Neural progenitor cell (in vitro differentiated cells): Measurements from ENCODE around the gene LUC7L3. TPM values are rescaled to one million over a fixed set of nuclear protein-coding genes. Genes with fewer than 3 reads are reported as not detected.

Experiments
- DNase-seq: peaks from one replicate; pipeline ENCODE4 v3.0.0-alpha.2; 2016; ENCODE audit warnings: low spot score
- H2AFZ ChIP-seq: fragments of 200-600 bp; sonication (generic); replicated peaks from 2 replicates; pipeline ENCODE4 v1.6.1; 2016; ENCODE audit warnings: antibody characterized with exemption
- H3F3A ChIP-seq: fragments of 200-600 bp; sonication (generic); 2 replicates; pipeline ENCODE4 v1.6.1; 2016; ENCODE audit warnings: antibody characterized with exemption, low read depth
- H3K27ac ChIP-seq: fragments of 200-600 bp; sonication (generic); 2 replicates; pipeline ENCODE4 v1.5.1; 2016; ENCODE audit warnings: mild to moderate bottlenecking
- H3K27me3 ChIP-seq: fragments of 200-600 bp; sonication (generic); 2 replicates; pipeline ENCODE4 v1.6.1; 2016; ENCODE audit warnings: mild to moderate bottlenecking, moderate library complexity
- H3K36me3 ChIP-seq: fragments of 200-600 bp; sonication (generic); 2 replicates; pipeline ENCODE4 v1.5.1; 2016
- H3K4me1 ChIP-seq: fragments of 200-600 bp; sonication (generic); 2 replicates; pipeline ENCODE4 v1.6.1; 2016; ENCODE audit warnings: mixed run types
- H3K4me2 ChIP-seq: fragments of 200-600 bp; sonication (generic); 2 replicates; pipeline ENCODE4 v1.6.1; 2016
- H3K4me3 ChIP-seq: fragments of 200-600 bp; sonication (generic); 2 replicates; pipeline ENCODE4 v1.5.1; 2016
- H3K79me2 ChIP-seq: fragments of 200-600 bp; sonication (generic); 2 replicates; pipeline ENCODE4 v1.6.1; 2016; ENCODE audit warnings: low read depth
- H3K9ac ChIP-seq: fragments of 200-600 bp; sonication (generic); 2 replicates; pipeline ENCODE4 v1.6.1; 2016
- H3K9me3 ChIP-seq: fragments of 200-600 bp; sonication (generic); 2 replicates; pipeline ENCODE4 v1.5.1; 2016; ENCODE audit warnings: low read depth
- H4K20me1 ChIP-seq: fragments of 200-600 bp; sonication (generic); 2 replicates; pipeline ENCODE4 v1.6.1; 2016; ENCODE audit warnings: low read depth
- H3K27ac Mint-ChIP-seq: 3 replicates; pipeline ENCODE4 v1.8.0; 2021; ENCODE audit warnings: mixed read lengths
- H3K27me3 Mint-ChIP-seq: 2 replicates; pipeline ENCODE4 v1.8.0; 2022; ENCODE audit warnings: low read depth, mild to moderate bottlenecking, inconsistent platforms, moderate library complexity, mixed read lengths; ENCODE audit not compliant: insufficient read depth
- H3K36me3 Mint-ChIP-seq: 3 replicates; pipeline ENCODE4 v1.8.0; 2021; ENCODE audit warnings: mixed read lengths
- H3K4me1 Mint-ChIP-seq: 3 replicates; pipeline ENCODE4 v1.8.0; 2021; ENCODE audit warnings: mixed read lengths
- H3K4me3 Mint-ChIP-seq: 3 replicates; pipeline ENCODE4 v1.8.0; 2021; ENCODE audit warnings: mild to moderate bottlenecking, moderate library complexity, mixed read lengths
- H3K9me3 Mint-ChIP-seq: 3 replicates; pipeline ENCODE4 v1.8.0; 2020; ENCODE audit warnings: mixed read lengths
- CTCF ChIP-seq: fragments of 200-600 bp; sonication (generic); IDR thresholded peaks from 2 replicates; pipeline ENCODE4 v1.5.1; 2017; ENCODE audit warnings: antibody characterized with exemption, mild to moderate bottlenecking
- EZH2 ChIP-seq: fragments of 200-600 bp; sonication (generic); IDR thresholded peaks from 2 replicates; pipeline ENCODE4 v1.6.1; 2017; ENCODE audit warnings: antibody characterized with exemption, mild to moderate bottlenecking, moderate library complexity
- EZH2phosphoT487 ChIP-seq: fragments of 200-600 bp; sonication (generic); IDR thresholded peaks from 2 replicates; pipeline ENCODE4 v1.6.1; 2017; ENCODE audit warnings: antibody characterized with exemption
- total RNA-seq: library from RNA; depleted of rRNA; stranded (reverse); fragments of >200 nt; gene quantifications from 2 replicates; pipeline ENCODE4 v1.2.3, GENCODE V29; 2015; ENCODE audit warnings: low replicate concordance

Gene LUC7L3
- total RNA-seq, 1 donor from 2014 or later, result 374 TPM

- Mint-ChIP-seq H3K27me3 (peaks cover 8% of the 10 kb centered on the region), H3K27ac (no peak overlapping the region)
Measured at GRCh38 chr17:50737118-50737698, 17.8 kb downstream of the LUC7L3 start.

GRCh38 chr17:50739098-50739497 is 19.7 kb downstream of the LUC7L3 start:
- Histone ChIP-seq H3K4me2 (no peak overlapping the region), H3K27me3 (no peaks in the 10 kb centered on the region), H3K4me1 (peaks cover 14% of the 10 kb centered on the region), H3K9me3 (no peaks in the 10 kb centered on the region), H3K9ac (no peak overlapping the region), H3F3A (peaks cover 20% of the 10 kb centered on the region), H3K27ac (no peak overlapping the region), H2AFZ (no peak overlapping the region), H3K79me2 (peaks cover 89% of the 10 kb centered on the region), H3K36me3 (peaks cover 45% of the 10 kb centered on the region), H4K20me1 (peaks cover 75% of the 10 kb centered on the region), H3K4me3 (no peak overlapping the region)
- Mint-ChIP-seq H3K9me3 (no peaks in the 10 kb centered on the region), H3K4me3 (no peak overlapping the region), H3K4me1 (no peaks in the 10 kb centered on the region), H3K36me3 (peaks cover 32% of the 10 kb centered on the region), H3K27ac (no peak overlapping the region), H3K27me3 (peaks cover 5% of the 10 kb centered on the region)
- no peak for TF ChIP-seq EZH2
- no peak for TF ChIP-seq CTCF
- no peak for DNase-seq

More at GRCh38 chr17:50737118-50737698, 17.8 kb downstream of the LUC7L3 start:
- peaks cover 94% of the 10 kb centered on the region for H4K20me1 ChIP-seq
- H3K27ac ChIP-seq, result no peak overlapping the region
- H3K4me3 ChIP-seq, result no peak overlapping the region
- peaks cover 23% of the 10 kb centered on the region for H3K36me3 Mint-ChIP-seq
- H3K27me3 ChIP-seq, result no peaks in the 10 kb centered on the region
- H3K9me3 ChIP-seq, result no peaks in the 10 kb centered on the region
- H3K4me1 ChIP-seq, result peaks cover 14% of the 10 kb centered on the region
- no peak overlapping the region for H2AFZ ChIP-seq
- no peaks in the 10 kb centered on the region for H3K9me3 Mint-ChIP-seq
- TF ChIP-seq EZH2, result no peak
- TF ChIP-seq CTCF, result no peak
- TF ChIP-seq EZH2phosphoT487, result no peak
- peaks cover 14% of the 10 kb centered on the region for H3F3A ChIP-seq
- no peak overlapping the region for H3K4me3 Mint-ChIP-seq
- peaks cover 100% of the 10 kb centered on the region for H3K79me2 ChIP-seq
- no peak overlapping the region for H3K9ac ChIP-seq
- H3K36me3 ChIP-seq, result peaks cover 28% of the 10 kb centered on the region
- no peak for DNase-seq
- no peaks in the 10 kb centered on the region for H3K4me1 Mint-ChIP-seq
- no peak overlapping the region for H3K4me2 ChIP-seq

- no peaks in the 10 kb centered on the region for H3K4me1 Mint-ChIP-seq
- no peak overlapping the region for H2AFZ ChIP-seq
- H3K27me3 Mint-ChIP-seq, result no peaks in the 10 kb centered on the region
- H4K20me1 ChIP-seq, result peaks cover 36% of the 10 kb centered on the region
- H3K4me2 ChIP-seq, result no peak overlapping the region
- H3K27ac ChIP-seq, result no peak overlapping the region
- H3K9ac ChIP-seq, result no peak overlapping the region
- H3K27ac Mint-ChIP-seq, result no peak overlapping the region
- H3K4me3 ChIP-seq, result no peak overlapping the region
- H3K79me2 ChIP-seq, result peaks cover 33% of the 10 kb centered on the region
- peaks cover 76% of the 10 kb centered on the region for H3K36me3 ChIP-seq
- H3K4me1 ChIP-seq, result no peaks in the 10 kb centered on the region
- peaks cover 43% of the 10 kb centered on the region for H3K36me3 Mint-ChIP-seq
- no peak overlapping the region for H3K4me3 Mint-ChIP-seq
- no peaks in the 10 kb centered on the region for H3K27me3 ChIP-seq
- DNase-seq, result no peak
- no peaks in the 10 kb centered on the region for H3K9me3 ChIP-seq
- TF ChIP-seq CTCF (no peak), EZH2phosphoT487 (no peak), EZH2 (no peak)
- no peaks in the 10 kb centered on the region for H3K9me3 Mint-ChIP-seq
- peaks cover 46% of the 10 kb centered on the region for H3F3A ChIP-seq
Measured at GRCh38 chr17:50745631-50746030, 26.2 kb downstream of the LUC7L3 start.
